AG08395 (cell line): ENCODE data around the gene PVALB.
"Not testable (repeated sequence)": the region's sequence is repeated elsewhere in the genome, so short reads cannot be mapped to it uniquely, and the experiment has no call there.

Experiments used
- DNase-seq: peaks from one replicate; pipeline ENCODE4 v3.0.0; 2012; ENCODE audit warnings: mixed read lengths, low spot score

The PVALB gene

GRCh38 chr22:36756746-36757655, 59.8 kb downstream of the PVALB start:
- no peak for DNase-seq

GRCh38 chr22:36756031-36756430, 60.8 kb downstream of the PVALB start:
- no peak for DNase-seq

GRCh38 chr22:36755316-36755715, 61.5 kb downstream of the PVALB start:
- DNase-seq, result no peak

GRCh38 chr22:36754881-36755280, 62.0 kb downstream of the PVALB start:
- DNase-seq, result not testable (repeated sequence)

- no peak for DNase-seq
Observed at GRCh38 chr22:36753916-36754315, 62.9 kb downstream of the PVALB start.

GRCh38 chr22:36753120-36753802, 63.6 kb downstream of the PVALB start:
- no peak for DNase-seq
